HG02642 (cell line): ENCODE results near the gene SPG21.

ENCODE experiments used
- ATAC-seq: cut with Tn5 transposase; IDR thresholded peaks from one replicate; pipeline ENCODE4 v1.9.1; 2021; ENCODE audit warnings: mild to moderate bottlenecking; ENCODE audit not compliant: unreplicated experiment, poor library complexity

Gene SPG21

GRCh38 chr15:64944961-64945360 is 44.8 kb downstream of the SPG21 start:
- ATAC-seq: no peak

- no peak for ATAC-seq
Observed at GRCh38 chr15:64943512-64944225, 46.0 kb downstream of the SPG21 start.

GRCh38 chr15:64942356-64942755 is 47.4 kb downstream of the SPG21 start:
- ATAC-seq: no peak

- ATAC-seq: no peak
Observed at GRCh38 chr15:64938192-64938591, 51.5 kb downstream of the SPG21 start.

GRCh38 chr15:64934023-64934422 is 55.7 kb downstream of the SPG21 start:
- no peak for ATAC-seq

- ATAC-seq: no peak
Observed at GRCh38 chr15:64931381-64931780, 58.3 kb downstream of the SPG21 start.

- no peak for ATAC-seq
Observed at GRCh38 chr15:64930778-64931371, 58.8 kb downstream of the SPG21 start.

GRCh38 chr15:64930019-64930652 is 59.6 kb downstream of the SPG21 start:
- ATAC-seq: peak; percentile 68

- no peak for ATAC-seq
Observed at GRCh38 chr15:64928626-64929220, 61.0 kb downstream of the SPG21 start.

- no peak for ATAC-seq
Observed at GRCh38 chr15:64926661-64927060, 63.1 kb downstream of the SPG21 start.

GRCh38 chr15:64925335-64926330 is 64.1 kb downstream of the SPG21 start:
- no peak for ATAC-seq

GRCh38 chr15:64923546-64923945 is 66.2 kb downstream of the SPG21 start:
- no peak for ATAC-seq

GRCh38 chr15:64921711-64922110 is 68.0 kb downstream of the SPG21 start:
- ATAC-seq: no peak

- no peak for ATAC-seq
Observed at GRCh38 chr15:64919721-64920120, 70.0 kb downstream of the SPG21 start.

- no peak for ATAC-seq
Observed at GRCh38 chr15:64917211-64917610, 72.5 kb downstream of the SPG21 start.

- ATAC-seq: no peak
Observed at GRCh38 chr15:64916365-64916764, 73.3 kb downstream of the SPG21 start.

GRCh38 chr15:64915518-64916227 is 74.0 kb downstream of the SPG21 start:
- ATAC-seq: no peak
